ENCODE results near the gene GKAP1. TPM values are rescaled to one million over a fixed set of nuclear protein-coding genes. Genes with fewer than 3 reads are reported as not detected.

GKAP1 gene
- total RNA-seq, 1 donor from 2014 or later = 9.5 TPM

Other genes starting within 250 kb of the GKAP1 start
- gene IDNK, start 194.6 kb downstream of the GKAP1 start, total RNA-seq = 7.8 TPM
- gene UBQLN1, start 109.8 kb downstream of the GKAP1 start, total RNA-seq = 123 TPM
- gene KIF27, start 103.7 kb upstream of the GKAP1 start, total RNA-seq = 10.7 TPM
- gene HNRNPK, start 162.4 kb upstream of the GKAP1 start, total RNA-seq = 600 TPM
- gene RMI1, start 163.0 kb upstream of the GKAP1 start, total RNA-seq = 12.1 TPM